Measurements from ENCODE around the gene GPR68. TPM values are rescaled to one million over a fixed set of nuclear protein-coding genes. Genes with fewer than 3 reads are reported as not detected.

Gene GPR68
- polyA plus RNA-seq, 2 of the 4 experiments (the other 2 are of a cell fraction), result 0.09 TPM

GRCh38 chr14:91278383-91278715 lies 33.8 kb upstream of the GPR68 start:
- FAIRE-seq (no peak), ATAC-seq (no peak), DNase-seq (ENCODE audit: low read depth in 1 of 2, low spot score in 1 of 2) (no peak)
- no peaks in the 10 kb centered on the region for H3K9me3 ChIP-seq
- POLR2A ChIA-PET, result no interaction called here
- H3K27ac ChIP-seq, result no peak overlapping the region
- CTCF ChIA-PET, result interaction anchor here (0.7 to 3.3 kb wide), 4 partner anchors 9 to 166 kb away, joined by 3 to 15 read pairs (median 6); no protein-coding TSS in a partner anchor
- H3K4me3 ChIP-seq, result no peak overlapping the region
- TF ChIP-seq RAD21 (conservative IDR thresholded peaks at IDR 0.05 in 1 of 2, IDR thresholded peaks at IDR 0.05 in 1 of 2) (no peak), CBX2 (IDR thresholded peaks at IDR 0.05; ENCODE audit: borderline replicate concordance, low read depth) (no peak), RCOR1 (IDR thresholded peaks at IDR 0.05; ENCODE audit: low read depth, low read length) (no peak), RNF2 (IDR thresholded peaks at IDR 0.05; ENCODE audit: borderline replicate concordance, low read depth) (no peak), PBX3 (IDR thresholded peaks at IDR 0.05) (no peak), MYC (IDR thresholded peaks at IDR 0.05; ENCODE audit: borderline replicate concordance, low read length) (no peak), MAX (IDR thresholded peaks at IDR 0.05) (no peak), EHMT2 (IDR thresholded peaks at IDR 0.05; ENCODE audit: low read depth) (no peak), KDM5A (IDR thresholded peaks at IDR 0.05) (no peak), ZC3H11A (IDR thresholded peaks at IDR 0.05) (no peak), HOXB13 (CRISPR knock-in tag; IDR thresholded peaks at IDR 0.05; ENCODE audit: low read depth) (no peak), KDM1A (IDR thresholded peaks at IDR 0.05; ENCODE audit: low read depth) (no peak), SMC3 (IDR thresholded peaks at IDR 0.05) (no peak), GATA3 (IDR thresholded peaks at IDR 0.05; ENCODE audit: borderline replicate concordance) (no peak), TFCP2L1 (CRISPR knock-in tag; IDR thresholded peaks at IDR 0.05) (no peak), NPAS2 (CRISPR knock-in tag; IDR thresholded peaks at IDR 0.05; ENCODE audit: borderline replicate concordance) (no peak), CBX8 (IDR thresholded peaks at IDR 0.05) (no peak), ZNF302 (CRISPR knock-in tag; IDR thresholded peaks at IDR 0.05) (no peak), REST (IDR thresholded peaks at IDR 0.05) (no peak)
- TF ChIP-seq, protein P1, sequence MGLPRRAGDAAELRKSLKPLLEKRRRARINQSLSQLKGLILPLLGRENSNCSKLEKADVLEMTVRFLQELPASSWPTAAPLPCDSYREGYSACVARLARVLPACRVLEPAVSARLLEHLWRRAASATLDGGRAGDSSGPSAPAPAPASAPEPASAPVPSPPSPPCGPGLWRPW (IDR thresholded peaks at IDR 0.05), result no peak
- 87% methylated on average over 5 of the region's 5 CpGs for WGBS (ENCODE audit: missing lambda C conversion rate)
- no peak overlapping the region for H3K4me2 ChIP-seq
- no peaks in the 10 kb centered on the region for H3K4me1 ChIP-seq

- ATAC-seq (no peak), FAIRE-seq (no peak), DNase-seq (ENCODE audit: low read depth in 1 of 2, low spot score in 1 of 2) (no peak)
- no peak overlapping the region for H3K4me2 ChIP-seq
- 93% methylated on average over 19 of the region's 30 CpGs for WGBS (ENCODE audit: missing lambda C conversion rate)
- no peak overlapping the region for H3K4me3 ChIP-seq
- H3K4me1 ChIP-seq, result no peaks in the 10 kb centered on the region
- H3K27ac ChIP-seq, result no peak overlapping the region
- H3K9me3 ChIP-seq, result no peaks in the 10 kb centered on the region
- CTCF ChIA-PET, result interaction anchor here (0.7 to 3.3 kb wide), 5 partner anchors 9 to 166 kb away, joined by 3 to 15 read pairs (median 4); no protein-coding TSS in a partner anchor
- POLR2A ChIA-PET, result no interaction called here
- TF ChIP-seq RCOR1 (IDR thresholded peaks at IDR 0.05; ENCODE audit: low read depth, low read length), result no peak
- no peak for TF ChIP-seq NFE2L2 (conservative IDR thresholded peaks at IDR 0.05; ENCODE audit: low read length)
- TF ChIP-seq HOXB5 (CRISPR knock-in tag; IDR thresholded peaks at IDR 0.05), result no peak
- TF ChIP-seq USF2 (IDR thresholded peaks at IDR 0.05), result no peak
- TF ChIP-seq KDM1A (IDR thresholded peaks at IDR 0.05; ENCODE audit: low read depth), result no peak
- no peak for TF ChIP-seq ESRRA (IDR thresholded peaks at IDR 0.05; ENCODE audit: borderline replicate concordance, low read length)
- TF ChIP-seq, protein P1 (IDR thresholded peaks at IDR 0.05), result no peak
- no peak for TF ChIP-seq CHD4 (IDR thresholded peaks at IDR 0.05; ENCODE audit: borderline replicate concordance)
- TF ChIP-seq BCL3 (IDR thresholded peaks at IDR 0.05), result no peak
- TF ChIP-seq POLR2A (IDR thresholded peaks at IDR 0.05; ENCODE audit: low read length), result no peak
- no peak for TF ChIP-seq SREBF2 (IDR thresholded peaks at IDR 0.05)
- no peak for TF ChIP-seq CEBPB (IDR thresholded peaks at IDR 0.05)
- TF ChIP-seq ZSCAN20 (CRISPR knock-in tag; IDR thresholded peaks at IDR 0.05), result no peak
Measured at GRCh38 chr14:91277546-91278382, 33.3 kb upstream of the GPR68 start.
